GM19467 (cell line): ENCODE results near the gene TRIO.

Experiments used
- ATAC-seq: cut with Tn5 transposase; IDR thresholded peaks from one replicate; pipeline ENCODE4 v1.9.1; 2021; ENCODE audit warnings: mild to moderate bottlenecking, moderate library complexity; ENCODE audit not compliant: unreplicated experiment

TRIO gene

GRCh38 chr5:14465776-14466175, 322.6 kb downstream of the TRIO start:
- ATAC-seq = no peak

- ATAC-seq = no peak
Observed at GRCh38 chr5:14467251-14467650, 324.1 kb downstream of the TRIO start.

- no peak for ATAC-seq
Observed at GRCh38 chr5:14467886-14468285, 324.7 kb downstream of the TRIO start.

GRCh38 chr5:14469551-14470377, 326.6 kb downstream of the TRIO start:
- ATAC-seq = no peak

GRCh38 chr5:14471507-14471906, 328.4 kb downstream of the TRIO start:
- ATAC-seq = no peak

GRCh38 chr5:14472986-14473567, 329.9 kb downstream of the TRIO start:
- no peak for ATAC-seq

GRCh38 chr5:14475045-14475444, 331.9 kb downstream of the TRIO start:
- ATAC-seq = no peak

GRCh38 chr5:14476786-14477435, 333.8 kb downstream of the TRIO start:
- no peak for ATAC-seq

GRCh38 chr5:14479143-14479696, 336.1 kb downstream of the TRIO start:
- ATAC-seq = no peak

- no peak for ATAC-seq
Observed at GRCh38 chr5:14481349-14481748, 338.2 kb downstream of the TRIO start.

GRCh38 chr5:14482085-14482484, 338.9 kb downstream of the TRIO start:
- ATAC-seq = no peak

GRCh38 chr5:14483504-14484157, 340.5 kb downstream of the TRIO start:
- no peak for ATAC-seq

- no peak for ATAC-seq
Observed at GRCh38 chr5:14486486-14486885, 343.3 kb downstream of the TRIO start.

GRCh38 chr5:14486996-14487896, 344.1 kb downstream of the TRIO start:
- ATAC-seq = no peak

GRCh38 chr5:14487897-14488570, 344.9 kb downstream of the TRIO start:
- ATAC-seq = no peak

GRCh38 chr5:14488709-14489108, 345.6 kb downstream of the TRIO start:
- ATAC-seq = no peak

GRCh38 chr5:14489643-14490042, 346.5 kb downstream of the TRIO start:
- ATAC-seq = no peak

GRCh38 chr5:14490309-14490711, 347.2 kb downstream of the TRIO start:
- ATAC-seq = no peak

GRCh38 chr5:14491015-14491915, 348.1 kb downstream of the TRIO start:
- ATAC-seq = no peak
